Measurements from ENCODE around the gene VWA8.

VWA8 gene

GRCh38 chr13:41740479-41740878 is 220.4 kb downstream of the VWA8 start:
- DNase-seq (ENCODE audit: low spot score) = no peak

DNA sequence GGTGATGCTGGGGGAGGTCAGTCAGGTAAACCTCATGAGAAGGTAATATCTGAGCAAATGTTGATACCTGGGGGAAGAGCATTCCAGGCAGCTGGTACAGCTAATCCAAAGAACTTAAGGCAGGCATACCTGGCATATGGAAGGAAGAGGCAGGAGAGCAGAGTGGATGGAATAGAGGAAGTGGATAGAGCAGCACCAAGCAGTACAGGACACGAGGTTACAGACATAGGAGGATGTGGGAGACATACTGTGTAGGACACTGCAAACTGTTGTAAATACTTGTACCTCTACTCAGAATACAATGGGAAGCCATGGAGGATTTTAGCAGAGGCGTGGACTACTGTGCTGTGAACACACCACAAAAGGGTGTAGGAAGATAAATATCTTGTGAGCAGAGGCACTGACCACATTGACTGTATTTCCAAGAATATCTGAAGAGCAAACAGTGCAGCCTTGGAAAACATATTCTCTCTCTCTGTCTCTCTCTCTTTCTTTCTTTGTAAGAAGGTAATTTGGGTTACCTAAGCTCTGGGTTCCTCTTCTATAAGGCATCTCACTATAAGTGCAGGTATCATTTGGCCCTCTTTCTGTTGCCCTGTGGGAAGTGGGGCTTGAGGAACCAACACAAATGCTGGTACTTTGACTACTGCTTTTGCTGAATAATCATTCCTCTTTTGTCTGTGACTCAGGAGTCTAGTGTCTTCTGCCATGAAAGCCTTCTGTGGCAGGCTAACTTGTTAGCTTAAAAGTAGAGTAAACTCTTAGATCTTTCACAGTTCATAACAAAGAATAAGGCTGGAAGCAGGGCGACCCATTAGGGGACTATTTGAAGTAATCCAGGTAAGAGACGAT is 238.0 kb downstream of the VWA8 start:
- DNase-seq (ENCODE audit: low spot score) = no peak

- DNase-seq (ENCODE audit: low spot score) = no peak
Measured at GRCh38 chr13:41720839-41721561, 239.9 kb downstream of the VWA8 start.

GRCh38 chr13:41716236-41716635 is 244.7 kb downstream of the VWA8 start:
- DNase-seq (ENCODE audit: low spot score) = no peak

- no peak for DNase-seq (ENCODE audit: low spot score)
Measured at GRCh38 chr13:41713405-41713804, 247.5 kb downstream of the VWA8 start.

DNA sequence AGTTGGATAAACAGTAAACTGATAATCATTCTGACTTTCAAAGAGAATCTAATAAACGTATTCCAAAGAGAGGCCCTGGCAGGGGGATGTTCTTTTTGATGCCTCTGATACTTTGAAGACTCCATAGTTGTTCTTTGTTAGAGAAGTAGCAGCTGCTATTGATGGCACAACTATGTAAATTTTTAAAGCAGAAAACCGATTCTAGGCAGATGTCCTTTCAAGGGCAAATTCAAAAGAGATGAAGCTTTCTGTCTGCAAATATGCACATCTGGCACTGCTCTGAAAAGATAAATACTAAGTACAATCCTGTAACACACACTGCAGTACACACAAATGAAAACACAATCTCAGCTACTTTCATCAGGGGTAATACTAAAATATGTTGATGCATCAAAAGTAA is 250.1 kb downstream of the VWA8 start:
- no peak for DNase-seq (ENCODE audit: low spot score)

DNA sequence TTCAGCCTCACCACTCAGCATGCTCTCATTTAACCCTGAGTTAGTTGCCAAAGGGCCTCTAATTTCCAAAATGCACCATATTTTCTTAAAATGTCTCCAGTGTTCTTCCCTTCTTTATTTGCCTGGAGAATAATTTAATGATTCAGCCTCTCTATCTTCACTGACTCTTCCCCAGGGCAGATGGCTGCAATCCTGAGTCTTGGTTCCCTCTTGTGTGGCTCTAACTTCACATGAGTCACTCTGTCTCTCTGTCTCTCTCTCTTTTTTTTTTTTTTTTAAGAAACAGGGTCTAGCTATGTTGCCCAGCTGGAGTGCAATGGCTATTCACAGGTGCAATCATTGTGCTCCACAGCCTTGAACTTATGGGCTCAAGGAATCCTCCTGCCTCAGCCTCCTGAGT is 251.4 kb downstream of the VWA8 start:
- no peak for DNase-seq (ENCODE audit: low spot score)

DNA sequence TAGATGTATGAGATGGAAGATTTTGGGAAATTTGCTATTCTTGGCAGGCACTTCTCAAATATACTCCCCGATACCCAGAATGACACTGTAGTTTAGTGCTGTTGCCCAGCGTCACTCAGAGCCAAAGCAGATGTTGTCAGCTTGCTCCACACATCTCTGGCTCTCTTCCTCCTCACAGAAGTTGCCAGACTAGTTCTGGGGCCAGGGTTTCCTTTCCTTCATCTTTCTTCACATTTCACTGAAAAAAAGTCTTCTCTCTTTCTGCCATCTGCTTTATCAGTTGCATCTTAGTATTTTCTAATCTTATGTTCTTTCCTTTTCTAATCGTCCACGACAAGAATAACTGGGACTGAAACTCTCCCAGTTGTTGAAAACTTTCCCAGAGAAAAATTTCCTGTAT is 252.2 kb downstream of the VWA8 start:
- no peak for DNase-seq (ENCODE audit: low spot score)

DNA sequence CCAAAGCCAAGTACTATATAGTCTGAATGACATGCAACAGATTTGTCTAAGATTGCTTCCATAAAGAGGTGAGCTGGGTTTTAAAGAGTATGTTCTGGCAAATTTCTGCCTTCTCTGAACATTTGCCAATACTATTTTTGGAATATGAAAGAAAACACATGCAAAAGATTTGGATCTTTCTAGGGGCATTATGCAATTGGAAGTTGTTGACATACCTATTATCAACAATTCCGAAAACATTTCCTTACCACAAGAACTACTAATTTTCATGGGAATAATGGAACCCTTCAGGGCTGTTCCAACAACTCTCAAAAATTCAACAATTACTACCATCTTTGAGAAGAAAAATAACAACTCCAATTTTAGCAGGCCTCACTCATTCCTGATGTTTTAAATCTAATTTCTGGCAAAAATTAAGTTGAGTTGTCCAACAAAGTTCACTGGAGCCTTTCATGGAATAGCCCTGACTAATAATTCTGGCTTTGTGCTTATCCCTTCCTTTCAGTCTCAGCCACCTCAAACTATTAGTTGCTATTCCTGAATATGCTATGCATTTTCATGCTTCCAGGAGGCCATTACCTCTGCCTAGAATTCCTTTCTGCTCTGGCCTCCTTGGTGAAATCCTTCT is 253.6 kb downstream of the VWA8 start:
- no peak for DNase-seq (ENCODE audit: low spot score)

DNA sequence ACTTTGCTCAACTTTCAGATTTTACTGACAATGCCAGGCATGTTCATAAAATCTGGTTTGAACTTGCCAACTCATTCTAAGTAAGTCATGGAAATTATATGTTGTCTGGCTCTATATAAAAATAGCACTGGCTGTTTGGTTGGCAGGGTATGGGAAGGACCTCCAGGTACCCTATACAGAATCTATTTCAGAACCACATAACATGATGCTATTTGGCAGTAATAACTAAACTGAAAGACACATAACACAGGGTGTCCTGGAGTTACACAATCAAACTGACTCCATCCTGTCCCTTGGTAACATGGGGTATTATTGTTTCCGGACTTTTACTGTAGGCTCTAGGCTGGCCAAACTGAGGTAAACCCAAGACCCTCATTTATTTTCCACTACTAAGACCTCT is 254.8 kb downstream of the VWA8 start:
- no peak for DNase-seq (ENCODE audit: low spot score)

DNA sequence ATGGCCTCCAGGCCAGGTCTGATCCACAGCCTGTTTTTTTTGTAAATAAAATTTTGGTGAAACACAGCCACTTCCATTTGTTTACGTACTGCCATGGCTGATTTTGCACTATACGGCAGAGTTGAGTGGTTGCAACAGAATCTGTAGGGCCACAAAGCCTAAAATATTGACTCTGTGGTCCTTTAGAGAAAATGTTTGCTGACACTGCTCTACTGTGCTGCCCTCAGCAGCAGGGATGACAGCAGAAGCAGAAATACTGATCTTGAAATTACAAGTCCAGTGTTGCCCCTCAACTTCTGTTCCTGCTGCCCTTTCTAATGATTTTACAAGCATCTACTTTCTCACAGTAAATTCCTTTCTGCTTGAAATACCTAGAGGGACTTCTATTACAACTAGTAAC is 258.4 kb downstream of the VWA8 start:
- no peak for DNase-seq (ENCODE audit: low spot score)

- no peak for DNase-seq (ENCODE audit: low spot score)
Measured at GRCh38 chr13:41701676-41702075, 259.2 kb downstream of the VWA8 start.

- no peak for DNase-seq (ENCODE audit: low spot score)
Measured at GRCh38 chr13:41700790-41701310, 260.1 kb downstream of the VWA8 start.

DNA sequence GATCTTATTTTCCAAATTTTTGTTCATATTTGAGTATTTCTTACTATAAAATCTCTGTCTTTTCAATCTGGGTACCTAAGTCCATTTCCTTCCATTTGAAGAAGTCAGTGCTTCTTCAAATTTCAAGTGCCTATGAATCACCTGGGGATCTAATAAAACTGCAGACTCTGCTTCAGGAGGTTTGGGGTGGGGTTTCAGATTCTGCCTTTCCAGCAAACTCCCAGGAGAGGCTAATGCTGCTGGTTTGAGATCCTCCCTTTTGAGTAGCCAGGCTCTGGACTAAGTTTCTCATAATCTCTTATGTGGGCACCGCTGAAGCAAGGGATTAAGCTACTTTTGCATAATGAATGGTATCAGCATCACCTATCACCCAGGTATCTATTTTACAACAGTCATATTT is 261.1 kb downstream of the VWA8 start:
- no peak for DNase-seq (ENCODE audit: low spot score)

DNA sequence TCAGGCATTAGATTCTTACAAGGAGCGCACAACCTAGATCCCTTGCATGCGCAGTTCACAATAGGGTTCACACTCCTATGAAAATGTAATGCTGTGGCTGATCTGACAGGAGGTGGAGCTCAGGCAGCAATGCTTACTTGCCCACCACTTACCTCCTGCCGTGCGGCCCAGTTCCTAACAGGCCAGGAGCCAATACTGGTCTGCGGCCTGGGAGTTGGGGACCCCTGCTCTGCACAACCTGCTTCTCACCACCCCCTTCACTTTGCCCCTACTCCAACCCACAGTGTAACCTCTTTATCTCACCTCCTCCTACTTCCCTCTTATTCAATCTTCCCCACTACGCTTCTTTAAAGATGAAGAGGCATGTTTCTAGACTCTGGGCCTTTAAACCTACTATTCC is 263.3 kb downstream of the VWA8 start:
- DNase-seq (ENCODE audit: low spot score) = no peak

DNA sequence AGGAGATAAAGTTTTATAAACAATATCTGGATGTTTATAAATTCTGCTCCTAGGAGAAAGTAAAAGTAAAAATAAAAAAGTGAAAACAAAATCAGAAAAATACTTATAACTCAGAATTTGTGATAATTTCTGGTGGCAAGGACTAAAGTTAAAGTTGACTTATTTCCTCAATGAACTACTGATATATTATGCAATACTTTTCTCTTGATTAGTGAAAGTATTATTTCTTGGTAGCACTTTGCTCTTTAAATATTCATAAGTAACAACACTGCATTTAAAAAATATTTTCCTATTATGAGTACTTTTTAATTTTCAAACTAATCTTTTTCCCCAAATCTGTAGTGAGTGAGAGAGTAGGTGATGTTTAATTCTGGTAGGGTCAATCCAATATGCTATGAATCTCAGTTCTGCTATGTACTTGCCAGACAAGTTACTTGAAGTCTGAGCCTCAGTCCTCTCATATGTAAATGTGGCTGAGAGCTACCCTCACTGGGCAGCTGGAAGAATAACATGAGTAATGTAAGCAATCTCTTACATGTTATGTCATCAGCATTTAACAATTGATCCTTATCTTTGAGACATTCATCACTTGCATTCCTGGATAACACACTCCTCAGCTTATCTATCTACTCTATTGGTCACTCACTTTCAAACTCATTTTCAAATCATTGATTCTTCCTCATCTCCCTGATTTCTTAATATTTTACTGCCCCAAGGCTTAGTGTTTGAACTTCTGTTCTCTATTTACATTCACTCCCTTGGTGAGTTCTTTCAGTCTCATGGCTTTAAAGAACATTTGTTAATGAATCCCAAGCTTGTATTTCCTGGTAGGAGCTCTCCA is 264.5 kb downstream of the VWA8 start:
- no peak for DNase-seq (ENCODE audit: low spot score)

DNA sequence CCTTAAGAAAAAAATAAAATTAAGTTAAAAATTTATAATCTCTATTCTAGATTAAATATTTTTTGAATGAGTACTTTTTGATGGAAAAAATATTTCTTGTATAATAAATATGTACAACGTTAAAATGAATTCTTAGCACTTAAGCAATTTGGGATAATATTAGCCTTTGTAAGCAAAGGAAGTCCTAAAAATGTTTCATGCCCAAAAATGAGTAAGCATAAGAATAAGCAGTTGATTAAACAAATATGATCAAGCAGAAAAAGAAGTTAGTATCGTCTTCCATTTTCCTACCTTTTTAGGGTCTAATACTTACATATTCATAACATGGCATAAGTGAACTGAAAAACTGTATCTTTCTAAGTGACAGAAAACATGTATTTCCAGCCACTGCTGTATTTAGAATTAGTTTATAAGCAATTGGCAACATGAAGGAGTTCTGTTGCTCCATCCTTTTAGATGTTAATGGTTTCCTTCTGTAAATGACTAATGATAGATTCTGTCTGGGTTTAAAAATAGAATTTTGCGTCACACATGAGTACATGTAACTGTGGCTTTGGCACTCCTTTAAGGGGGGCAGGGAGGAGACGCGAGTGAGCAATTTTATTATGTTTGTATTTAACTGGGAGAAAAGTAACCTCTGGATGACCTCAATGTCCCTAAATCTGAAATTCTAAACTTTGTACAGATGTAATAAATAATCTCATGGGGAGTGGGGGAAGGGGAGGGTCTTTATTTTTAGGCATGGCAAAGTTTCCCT is 266.2 kb downstream of the VWA8 start:
- DNase-seq (ENCODE audit: low spot score) = no peak

GRCh38 chr13:41693434-41693833 is 267.5 kb downstream of the VWA8 start:
- DNase-seq (ENCODE audit: low spot score) = no peak

DNA sequence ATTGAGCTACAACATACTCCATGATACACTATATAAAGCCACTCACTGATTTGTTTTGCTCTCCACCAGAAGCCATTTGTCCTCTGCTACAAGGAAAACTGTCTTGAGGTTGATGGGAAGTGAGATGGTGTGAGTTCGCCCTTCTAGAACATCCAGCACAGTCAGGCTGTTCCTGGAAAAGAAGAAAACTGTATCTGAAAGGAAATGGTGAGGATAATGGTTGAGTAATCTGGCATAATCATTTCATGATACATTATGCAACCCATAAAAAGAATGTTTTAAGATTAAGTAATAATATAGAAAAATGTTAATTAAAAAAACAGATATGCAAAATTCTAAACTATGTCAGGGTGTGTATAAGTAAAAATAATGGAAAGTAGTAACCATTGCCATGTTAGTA is 269.6 kb downstream of the VWA8 start:
- no peak for DNase-seq (ENCODE audit: low spot score)

GRCh38 chr13:41682766-41683165 is 278.1 kb downstream of the VWA8 start:
- no peak for DNase-seq (ENCODE audit: low spot score)

GRCh38 chr13:41682001-41682400 is 278.9 kb downstream of the VWA8 start:
- no peak for DNase-seq (ENCODE audit: low spot score)
